Naive thymus-derived CD4-positive, alpha-beta T cell (primary cell): Measurements from ENCODE around the gene BMP5. TPM values are rescaled to one million over a fixed set of nuclear protein-coding genes. Genes with fewer than 3 reads are reported as not detected.

ENCODE experiments used
- ATAC-seq: fragments of 150-1000 bp; cut with Tn5 transposase; 2 replicates; pipeline ENCODE4 v1.10.0; 2021; ENCODE audit warnings: mild to moderate bottlenecking, moderate library complexity
- CTCF ChIA-PET: fragments of 350-600 bp; sonication (Branson Sonifier 250); formaldehyde crosslinking; loops from one replicate; lab custom pipeline; 2021; ENCODE audit warnings: antibody characterized with exemption; lab: Charles Lee
- POLR2A ChIA-PET: fragments of 350-600 bp; sonication (Branson Sonifier 250); formaldehyde crosslinking; loops from one replicate; lab custom pipeline; 2021; ENCODE audit warnings: antibody characterized with exemption, inconsistent platforms; lab: Charles Lee
- DNase-seq, 9 donors: peaks; one replicate each; pipeline versions ENCODE4 v3.0.0 to v3.0.0-alpha.2; 2020 to 2022; ENCODE audit warnings: mixed read lengths in 1 of 9
- H3K27ac ChIP-seq: one replicate; pipeline ENCODE4 v1.7.0; 2013; ENCODE audit warnings: mild to moderate bottlenecking, low read depth, low read length, moderate library complexity
- H3K27me3 ChIP-seq, 2 donors: one replicate each; pipeline ENCODE4 v1.7.0; 2013; ENCODE audit warnings: low read length in 2 of 2, mild to moderate bottlenecking in 2 of 2, moderate library complexity in 2 of 2; ENCODE audit not compliant: control insufficient read depth in 2 of 2, insufficient read depth in 2 of 2
- H3K36me3 ChIP-seq, 3 experiments: 1 replicate in 2 of 3; 2 replicates in 1 of 3; pipeline ENCODE4 v1.7.0; 2013; ENCODE audit warnings: low read length in 3 of 3, mild to moderate bottlenecking in 3 of 3, moderate library complexity in 1 of 3; ENCODE audit not compliant: insufficient read depth in 3 of 3, control insufficient read depth in 2 of 3
- H3K4me1 ChIP-seq, 2 donors: one replicate each; pipeline ENCODE4 v1.7.0; 2013; ENCODE audit warnings: low read length in 2 of 2, mild to moderate bottlenecking in 2 of 2, moderate library complexity in 1 of 2; ENCODE audit not compliant: control insufficient read depth in 2 of 2, insufficient read depth in 2 of 2
- H3K4me3 ChIP-seq: 2 replicates; pipeline ENCODE4 v1.7.0; 2013; ENCODE audit warnings: mild to moderate bottlenecking, low read length
- H3K9me3 ChIP-seq, 3 experiments: 1 replicate in 2 of 3; 2 replicates in 1 of 3; pipeline ENCODE4 v1.7.0; 2013; ENCODE audit warnings: low read length in 3 of 3; ENCODE audit not compliant: control insufficient read depth in 2 of 3
- H3K27ac Mint-ChIP-seq, 9 donors: one replicate each; pipeline ENCODE4 v1.8.0; 2020 to 2022; ENCODE audit warnings: mixed read lengths in 9 of 9, mild to moderate bottlenecking in 8 of 9, moderate library complexity in 5 of 9, inconsistent platforms in 2 of 9
- H3K27me3 Mint-ChIP-seq, 5 donors: one replicate each; pipeline ENCODE4 v1.8.0; 2021 to 2022; ENCODE audit warnings: mixed read lengths in 5 of 5, mild to moderate bottlenecking in 1 of 5
- H3K36me3 Mint-ChIP-seq, 5 donors: one replicate each; pipeline ENCODE4 v1.8.0; 2020 to 2022; ENCODE audit warnings: mixed read lengths in 5 of 5, mild to moderate bottlenecking in 3 of 5, inconsistent platforms in 1 of 5
- H3K4me1 Mint-ChIP-seq, 7 donors: one replicate each; pipeline ENCODE4 v1.8.0; 2020 to 2022; ENCODE audit warnings: mixed read lengths in 7 of 7, mild to moderate bottlenecking in 3 of 7, inconsistent platforms in 1 of 7
- H3K4me3 Mint-ChIP-seq, 10 donors: one replicate each; pipeline ENCODE4 v1.8.0; 2020 to 2022; ENCODE audit warnings: mild to moderate bottlenecking in 10 of 10, mixed read lengths in 10 of 10, moderate library complexity in 6 of 10, inconsistent platforms in 2 of 10
- H3K9me3 Mint-ChIP-seq, 11 donors: one replicate each; pipeline ENCODE4 v1.8.0; 2020 to 2022; ENCODE audit warnings: mixed read lengths in 11 of 11, mild to moderate bottlenecking in 4 of 11, inconsistent platforms in 1 of 11, moderate library complexity in 1 of 11
- intact Hi-C, 2 donors: fragments of 100-400 bp; cut with micrococcal nuclease; formaldehyde crosslinking; loops; one replicate each; pipeline ENCODE4 v1.15.1; 2023
- polyA plus RNA-seq, 2 donors: library from polyadenylated mRNA; unstranded; fragments of 300-500 nt; fragmentation: Illumina TruSeq; gene quantifications; one replicate each; pipeline ENCODE4 v1.2.3, GENCODE V29; 2021
- total RNA-seq, 6 experiments: library from RNA in 5 of 6; stranded (reverse) in 5 of 6; gene quantifications; 1 replicate in 5 of 6; 2 replicates in 1 of 6; pipeline ENCODE4 v1.2.3 and lab custom pipeline; 2021 to 2026

Gene BMP5
- total and polyA plus RNA-seq, 7 experiments from 2014 or later = not detected

- H3K27me3 Mint-ChIP-seq = no peaks in the 10 kb centered on the region
- peaks cover 0 to 12% (median 0%) of the 10 kb centered on the region in 11 donors for H3K9me3 Mint-ChIP-seq
- no peak overlapping the region for H3K4me3 Mint-ChIP-seq
- no peak for ATAC-seq
- Histone ChIP-seq H3K27me3 (no peaks in the 10 kb centered on the region), H3K36me3 (no peaks in the 10 kb centered on the region), H3K4me3 (no peak overlapping the region), H3K9me3 (no peaks in the 10 kb centered on the region), H3K4me1 (no peaks in the 10 kb centered on the region), H3K27ac (no peak overlapping the region)
- no peak for DNase-seq
- H3K36me3 Mint-ChIP-seq = no peaks in the 10 kb centered on the region
- no peak overlapping the region for H3K27ac Mint-ChIP-seq
- ChIA-PET POLR2A (no interaction called here), CTCF (no interaction called here)
- intact Hi-C loops = no loop called here
- no peaks in the 10 kb centered on the region for H3K4me1 Mint-ChIP-seq
Measured at GRCh38 chr6:55827818-55828522, 47.4 kb downstream of the BMP5 start.

- peaks cover 0 to 10% (median 0%) of the 10 kb centered on the region in 11 donors for H3K9me3 Mint-ChIP-seq
- Histone ChIP-seq H3K36me3 (no peaks in the 10 kb centered on the region), H3K27me3 (no peaks in the 10 kb centered on the region), H3K9me3 (no peaks in the 10 kb centered on the region), H3K27ac (no peak overlapping the region), H3K4me1 (no peaks in the 10 kb centered on the region), H3K4me3 (no peak overlapping the region)
- H3K36me3 Mint-ChIP-seq = no peaks in the 10 kb centered on the region
- intact Hi-C loops = no loop called here
- no peak overlapping the region for H3K4me3 Mint-ChIP-seq
- CTCF ChIA-PET = interaction anchor here (0.6 kb wide), 1 partner anchor 17 kb away, joined by 3 read pairs; no protein-coding TSS in a partner anchor
- POLR2A ChIA-PET = no interaction called here
- no peak overlapping the region for H3K27ac Mint-ChIP-seq
- H3K27me3 Mint-ChIP-seq = no peaks in the 10 kb centered on the region
- ATAC-seq (no peak), DNase-seq (no peak)
- no peaks in the 10 kb centered on the region for H3K4me1 Mint-ChIP-seq
Measured at GRCh38 chr6:55826941-55827340, 48.4 kb downstream of the BMP5 start.

GRCh38 chr6:55825402-55826051 lies 49.9 kb downstream of the BMP5 start:
- intact Hi-C loops = no loop called here
- H3K36me3 Mint-ChIP-seq = no peaks in the 10 kb centered on the region
- no peak overlapping the region for H3K27ac Mint-ChIP-seq
- ChIA-PET CTCF (no interaction called here), POLR2A (no interaction called here)
- H3K4me3 Mint-ChIP-seq = no peak overlapping the region
- no peak overlapping the region for H3K4me3 ChIP-seq
- no peak for DNase-seq
- no peaks in the 10 kb centered on the region for H3K36me3 ChIP-seq
- no peaks in the 10 kb centered on the region for H3K4me1 ChIP-seq
- H3K9me3 Mint-ChIP-seq = peaks cover 0 to 6% (median 0%) of the 10 kb centered on the region in 11 donors
- H3K27ac ChIP-seq = no peak overlapping the region
- H3K27me3 Mint-ChIP-seq = no peaks in the 10 kb centered on the region
- no peak for ATAC-seq
- no peaks in the 10 kb centered on the region for H3K27me3 ChIP-seq
- no peaks in the 10 kb centered on the region for H3K9me3 ChIP-seq
- no peaks in the 10 kb centered on the region for H3K4me1 Mint-ChIP-seq

GRCh38 chr6:55822815-55823214 lies 52.6 kb downstream of the BMP5 start:
- DNase-seq (no peak), ATAC-seq (no peak)
- Histone ChIP-seq H3K27me3 (no peaks in the 10 kb centered on the region), H3K4me3 (no peak overlapping the region), H3K36me3 (no peaks in the 10 kb centered on the region), H3K4me1 (no peaks in the 10 kb centered on the region), H3K9me3 (no peaks in the 10 kb centered on the region), H3K27ac (no peak overlapping the region)
- Mint-ChIP-seq H3K4me1 (no peaks in the 10 kb centered on the region), H3K9me3 (peaks cover 0 to 12% (median 0%) of the 10 kb centered on the region in 11 donors), H3K36me3 (no peaks in the 10 kb centered on the region), H3K27me3 (no peaks in the 10 kb centered on the region), H3K4me3 (no peak overlapping the region), H3K27ac (no peak overlapping the region)
- ChIA-PET POLR2A (no interaction called here), CTCF (no interaction called here)
- intact Hi-C loops = no loop called here

GRCh38 chr6:55822005-55822404 lies 53.4 kb downstream of the BMP5 start:
- Mint-ChIP-seq H3K4me1 (no peaks in the 10 kb centered on the region), H3K9me3 (peaks cover 0 to 10% (median 0%) of the 10 kb centered on the region in 11 donors), H3K4me3 (no peak overlapping the region), H3K36me3 (no peaks in the 10 kb centered on the region), H3K27me3 (no peaks in the 10 kb centered on the region), H3K27ac (no peak overlapping the region)
- H3K36me3 ChIP-seq = no peaks in the 10 kb centered on the region
- H3K4me3 ChIP-seq = no peak overlapping the region
- CTCF ChIA-PET = no interaction called here
- no peak overlapping the region for H3K27ac ChIP-seq
- no peaks in the 10 kb centered on the region for H3K27me3 ChIP-seq
- no peak for DNase-seq
- H3K9me3 ChIP-seq = no peaks in the 10 kb centered on the region
- H3K4me1 ChIP-seq = no peaks in the 10 kb centered on the region
- POLR2A ChIA-PET = no interaction called here
- ATAC-seq = no peak
- intact Hi-C loops = no loop called here

GRCh38 chr6:55820696-55821095 lies 54.7 kb downstream of the BMP5 start:
- CTCF ChIA-PET = no interaction called here
- H3K9me3 Mint-ChIP-seq = peaks cover 0 to 6% (median 0%) of the 10 kb centered on the region in 11 donors
- no peak overlapping the region for H3K4me3 Mint-ChIP-seq
- DNase-seq (no peak), ATAC-seq (no peak)
- Histone ChIP-seq H3K27me3 (no peaks in the 10 kb centered on the region), H3K9me3 (no peaks in the 10 kb centered on the region), H3K27ac (no peak overlapping the region), H3K4me1 (no peaks in the 10 kb centered on the region), H3K36me3 (no peaks in the 10 kb centered on the region), H3K4me3 (no peak overlapping the region)
- H3K36me3 Mint-ChIP-seq = no peaks in the 10 kb centered on the region
- POLR2A ChIA-PET = interaction anchor here (0.7 kb wide), 1 partner anchor 438 kb away, joined by 3 read pairs; no protein-coding TSS in a partner anchor
- H3K4me1 Mint-ChIP-seq = no peaks in the 10 kb centered on the region
- no peak overlapping the region for H3K27ac Mint-ChIP-seq
- intact Hi-C loops = no loop called here
- H3K27me3 Mint-ChIP-seq = no peaks in the 10 kb centered on the region

GRCh38 chr6:55819811-55820210 lies 55.6 kb downstream of the BMP5 start:
- H3K4me3 Mint-ChIP-seq = no peak overlapping the region
- H3K27ac Mint-ChIP-seq = no peak overlapping the region
- intact Hi-C loops = no loop called here
- Histone ChIP-seq H3K27me3 (no peaks in the 10 kb centered on the region), H3K4me3 (no peak overlapping the region), H3K27ac (no peak overlapping the region), H3K4me1 (no peaks in the 10 kb centered on the region), H3K9me3 (no peaks in the 10 kb centered on the region), H3K36me3 (no peaks in the 10 kb centered on the region)
- no peaks in the 10 kb centered on the region for H3K4me1 Mint-ChIP-seq
- H3K9me3 Mint-ChIP-seq = peaks cover 0 to 6% (median 0%) of the 10 kb centered on the region in 11 donors
- POLR2A ChIA-PET = no interaction called here
- H3K36me3 Mint-ChIP-seq = no peaks in the 10 kb centered on the region
- no peak for DNase-seq
- no peak for ATAC-seq
- CTCF ChIA-PET = no interaction called here
- no peaks in the 10 kb centered on the region for H3K27me3 Mint-ChIP-seq
